ENCODE measurements around the gene MEIS2. TPM values are rescaled to one million over a fixed set of nuclear protein-coding genes. Genes with fewer than 3 reads are reported as not detected.

MEIS2 gene
- 55.2 and 72.2 TPM in 2 replicates for total RNA-seq

GRCh38 chr15:37100109-37100965 lies at the start of gene MEIS2:
MEIS2 (minus strand) TSS chr15:37100549; CDS start chr15:37099466, 1,083 bp downstream.

